ENCODE results near the gene FXYD3.
"Not testable (repeated sequence)": the region's sequence is repeated elsewhere in the genome, so short reads cannot be mapped to it uniquely, and the experiment has no call there.

The FXYD3 gene

DNA sequence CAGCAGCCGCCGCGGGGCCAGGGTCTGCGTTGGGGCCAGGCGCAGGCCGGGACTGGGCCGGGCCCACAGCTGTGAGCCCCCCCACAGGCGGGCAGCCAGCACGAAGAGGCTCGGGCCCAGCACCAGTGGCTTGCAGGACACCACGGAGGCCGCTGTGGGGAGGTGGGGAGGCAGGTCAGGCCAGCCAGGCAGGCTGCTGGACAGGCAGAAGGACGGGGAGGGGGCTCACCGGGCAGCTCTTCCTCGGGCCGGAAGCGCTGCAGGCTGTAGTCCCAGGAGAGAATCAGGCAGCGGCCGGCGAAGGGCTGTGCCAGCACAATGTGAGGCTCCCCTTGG, 11.0 kb downstream of the FXYD3 start:
- DNase-seq = no peak

- no peak for DNase-seq
Observed at GRCh38 chr19:35127871-35128270, 12.2 kb downstream of the FXYD3 start.

GRCh38 chr19:35128398-35129057, 12.9 kb downstream of the FXYD3 start:
- DNase-seq = no peak

DNA sequence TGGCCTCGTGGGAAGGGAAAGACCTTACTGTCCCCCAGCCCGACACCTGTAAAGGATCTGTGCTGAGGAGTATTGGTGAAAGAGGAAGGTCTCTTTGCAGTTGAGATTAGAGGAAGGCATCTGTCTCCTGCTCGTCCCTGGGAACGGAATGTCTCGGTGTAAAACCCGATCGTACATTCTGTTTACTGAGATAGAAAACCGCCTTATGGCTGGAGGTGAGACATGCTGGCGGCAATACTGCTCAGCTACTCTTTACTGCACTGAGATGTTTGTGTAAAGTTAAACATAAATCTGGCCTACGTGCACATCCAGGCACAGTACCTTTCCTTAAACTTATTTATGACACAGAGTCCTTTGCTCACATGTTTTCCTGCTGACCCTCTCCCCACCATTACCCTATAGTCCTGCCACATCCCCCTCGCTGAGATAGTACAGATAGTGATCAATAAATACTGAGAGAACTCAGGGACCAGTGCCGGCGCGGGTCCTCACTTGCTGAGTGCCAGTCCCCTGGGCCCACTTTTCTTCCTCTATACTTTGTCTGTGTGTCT, 14.2 kb downstream of the FXYD3 start:
- not testable (repeated sequence) for DNase-seq

DNA sequence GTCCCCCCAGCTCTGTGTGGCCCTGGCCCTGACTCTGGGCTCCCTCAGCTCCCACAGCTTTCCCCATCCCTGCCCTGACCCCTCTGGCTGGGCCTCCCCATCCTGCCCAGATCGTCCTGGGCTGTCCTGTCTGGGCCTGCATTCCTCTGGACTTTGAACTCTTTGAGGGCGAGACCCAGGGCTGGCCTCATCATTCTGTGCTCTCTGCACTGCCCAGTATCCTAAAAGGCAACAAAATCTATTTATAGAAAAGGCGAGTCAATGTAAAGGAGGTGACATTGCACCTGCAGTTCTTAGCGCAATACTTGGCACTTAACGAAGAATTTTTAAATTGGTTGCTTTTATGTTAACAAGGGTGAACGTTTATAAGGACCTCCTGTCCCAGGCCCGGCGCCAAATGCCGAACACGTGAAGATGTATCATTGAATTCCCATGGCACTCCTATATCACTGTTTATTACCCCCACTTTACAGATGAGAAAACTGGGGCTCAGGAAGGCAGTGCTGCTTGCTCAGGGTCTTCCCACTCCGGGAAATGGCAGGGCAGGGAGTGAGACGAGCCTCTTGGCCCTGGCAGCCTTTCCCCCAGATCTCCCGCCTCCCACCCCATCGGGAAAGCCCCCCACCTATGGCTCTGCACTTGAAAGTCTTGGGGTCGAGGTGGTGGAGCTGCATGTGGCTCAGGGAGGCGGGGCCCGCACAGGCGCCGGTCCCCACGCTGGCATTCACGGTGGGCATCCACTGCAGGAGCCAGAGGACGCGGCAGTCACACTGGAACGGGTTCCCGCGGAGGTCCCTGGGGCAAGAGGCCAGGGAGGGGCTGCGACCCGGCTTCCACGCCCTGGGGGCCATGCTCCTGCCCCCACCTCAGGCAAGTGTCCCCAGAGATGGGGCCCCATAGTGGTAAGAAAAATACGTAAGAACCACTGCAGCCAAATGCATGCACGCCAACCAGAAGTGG, 15.4 kb downstream of the FXYD3 start:
- DNase-seq = no peak

- no peak for DNase-seq
Observed at GRCh38 chr19:35132254-35132653, 16.6 kb downstream of the FXYD3 start.

- no peak for DNase-seq
Observed at GRCh38 chr19:35133826-35134225, 18.2 kb downstream of the FXYD3 start.

GRCh38 chr19:35134601-35135242, 19.1 kb downstream of the FXYD3 start, which contains the start of gene LGI4:
LGI4 (minus strand) TSS chr19:35135059; CDS start chr19:35134680, 379 bp downstream.
- DNase-seq = no peak

- DNase-seq = peak; percentile 91
Observed at GRCh38 chr19:35135389-35135909, 19.8 kb downstream of the FXYD3 start.

- DNase-seq = no peak
Observed at GRCh38 chr19:35136231-35136630, 20.6 kb downstream of the FXYD3 start.

GRCh38 chr19:35136977-35137702, 21.5 kb downstream of the FXYD3 start:
- no peak for DNase-seq

GRCh38 chr19:35138305-35138892, 22.8 kb downstream of the FXYD3 start, which contains the start of gene FXYD1:
FXYD1 (plus strand) TSS chr19:35138824; CDS start chr19:35140080, 1,256 bp downstream.
- DNase-seq = no peak

DNA sequence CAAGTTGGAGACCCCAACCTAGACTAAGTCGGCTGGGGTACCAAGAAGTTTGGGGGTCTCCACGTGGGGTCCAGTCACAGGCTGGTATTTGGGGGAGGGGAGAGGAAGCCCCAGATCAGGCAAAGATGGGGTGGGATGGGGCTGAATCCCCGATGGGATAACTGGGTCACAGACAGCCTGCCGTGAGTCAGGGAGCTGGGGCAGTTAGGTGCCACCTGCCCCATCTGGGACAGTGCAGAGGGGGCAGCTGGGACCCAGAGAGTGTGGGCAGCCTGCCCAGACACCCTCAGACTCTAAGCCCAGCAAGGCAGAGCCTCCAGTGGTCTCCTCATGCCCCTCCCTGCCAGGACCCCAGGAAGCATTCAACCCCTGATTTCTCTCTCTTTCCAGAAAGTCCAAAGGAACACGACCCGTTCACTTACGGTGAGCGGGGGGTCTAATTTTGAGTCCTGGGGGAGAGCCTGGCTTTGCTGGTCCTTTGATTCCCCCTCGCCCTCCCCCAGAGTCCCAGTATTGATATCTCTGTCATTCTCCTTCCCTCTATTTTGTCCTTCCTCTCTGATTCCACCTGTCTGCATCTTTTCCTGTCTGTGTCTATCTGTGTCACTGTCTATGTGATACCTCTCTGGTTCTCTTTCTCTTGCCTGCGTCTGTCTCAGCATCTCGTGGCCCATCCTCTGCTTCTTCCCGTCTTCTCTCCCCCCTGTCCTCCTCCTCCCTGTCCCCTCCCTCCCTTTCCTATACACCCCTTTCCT, 24.8 kb downstream of the FXYD3 start:
- no peak for DNase-seq

- peak; percentile 95 for DNase-seq
Observed at GRCh38 chr19:35140962-35141836, 25.6 kb downstream of the FXYD3 start.

DNA sequence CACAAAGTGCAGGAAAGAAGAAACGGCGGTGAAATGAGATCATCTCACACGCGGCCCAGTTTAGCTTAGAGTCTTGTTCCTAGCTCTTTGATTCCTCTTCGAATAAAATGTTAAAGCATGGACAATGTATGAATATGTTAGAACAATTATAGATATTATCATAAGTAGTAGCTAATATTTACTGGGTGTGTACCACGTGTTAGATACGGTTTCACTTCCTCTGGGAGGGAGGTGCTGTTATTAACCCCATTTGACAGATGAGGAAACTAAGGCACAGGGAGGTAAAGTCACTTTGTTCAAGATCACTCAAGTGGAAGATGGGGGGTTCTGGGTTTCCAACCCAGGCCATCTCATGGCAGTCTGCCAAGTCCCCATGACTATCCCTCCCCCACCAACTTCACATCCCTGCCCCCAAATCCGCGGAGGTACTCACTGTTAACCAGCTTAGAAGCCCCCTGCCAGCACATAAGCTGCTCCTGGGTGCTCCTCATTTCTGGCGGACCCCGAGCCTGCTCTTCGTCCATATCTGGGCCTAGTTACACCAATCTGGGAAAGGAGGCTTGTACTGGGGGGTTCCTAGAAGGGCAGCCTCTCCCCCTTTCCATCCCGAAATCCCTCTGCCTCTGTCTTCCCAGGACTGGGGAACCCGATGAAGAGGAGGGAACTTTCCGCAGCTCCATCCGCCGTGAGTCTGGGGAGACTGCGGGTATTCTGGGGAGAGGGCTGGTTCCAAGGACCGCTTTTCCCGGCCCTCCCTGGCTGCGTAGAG, 26.4 kb downstream of the FXYD3 start:
- no peak for DNase-seq

GRCh38 chr19:35142606-35143230, 27.1 kb downstream of the FXYD3 start:
- DNase-seq = peak; percentile 67

DNA sequence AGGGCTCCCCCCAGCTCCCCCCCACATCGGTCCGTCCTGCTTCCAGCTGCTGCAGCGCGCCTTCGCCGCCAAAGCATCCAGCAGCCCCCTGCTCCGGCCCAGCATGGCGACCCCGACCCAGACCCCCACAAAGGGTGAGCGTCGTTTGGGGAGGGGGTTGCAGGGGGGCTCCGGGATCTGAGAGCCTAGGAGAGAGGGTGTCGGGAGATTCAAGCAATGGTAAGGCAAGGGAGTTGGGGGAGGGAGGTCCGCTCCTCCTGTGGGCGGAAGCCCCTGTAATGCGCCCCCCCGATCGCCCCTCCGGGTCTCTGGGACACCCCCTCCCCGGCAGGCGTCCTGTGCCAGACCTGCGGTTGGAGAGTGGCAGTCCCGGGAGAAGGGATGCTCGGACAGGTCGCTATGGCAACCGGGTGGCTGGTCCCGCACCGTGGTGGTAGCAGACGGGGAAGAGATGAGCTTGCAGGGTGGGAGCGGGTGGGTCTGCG, 27.6 kb downstream of the FXYD3 start, which contains the start of gene FXYD7:
FXYD7 (plus strand) TSS at position 25 of the 485 bp plus-strand sequence; CDS start at position 104, 79 bp downstream.
- DNase-seq = no peak

- DNase-seq = no peak
Observed at GRCh38 chr19:35143818-35144217, 28.2 kb downstream of the FXYD3 start.

All from OCI-M1 (cell line).